ENCODE results near the gene ATP5PD. TPM values are rescaled to one million over a fixed set of nuclear protein-coding genes. Genes with fewer than 3 reads are reported as not detected.
"Not testable (repeated sequence)": the region's sequence is repeated elsewhere in the genome, so short reads cannot be mapped to it uniquely, and the experiment has no call there.

The ATP5PD gene
- total RNA-seq, 1 experiment from 2014 or later = 383 TPM

GRCh38 chr17:75073618-75074047 lies 26.9 kb upstream of the ATP5PD start:
- H3K4me1 Mint-ChIP-seq = peaks cover 12% of the 10 kb centered on the region
- H3K36me3 Mint-ChIP-seq = no peaks in the 10 kb centered on the region
- POLR2A ChIA-PET = interaction anchor here (0.7 to 1.0 kb wide), 2 partner anchors 22 to 40 kb away, joined by 3 read pairs; no protein-coding TSS in a partner anchor
- ATAC-seq = no peak
- DNase-seq (ENCODE audit: low spot score) = no peak
- CTCF ChIA-PET = interaction anchor here (0.7 to 2.1 kb wide), 7 partner anchors 9 to 98 kb away, joined by 3 to 7 read pairs (median 5); partner anchors contain the start of gene NT5C
- no peak overlapping the region for H3K27ac Mint-ChIP-seq
- peaks cover 6% of the 10 kb centered on the region; the same call in 1 of the 2 replicates for H3K27me3 Mint-ChIP-seq (ENCODE audit: low read depth)
- H3K4me3 Mint-ChIP-seq = no peak overlapping the region
- no peaks in the 10 kb centered on the region for H3K9me3 Mint-ChIP-seq
- no peak for TF ChIP-seq EMX1 (CRISPR knock-in tag; IDR thresholded peaks at IDR 0.05)
- no peak for TF ChIP-seq MYBL2 (CRISPR knock-in tag; IDR thresholded peaks at IDR 0.05)
- no peak for TF ChIP-seq MXD4 (CRISPR knock-in tag; IDR thresholded peaks at IDR 0.05; ENCODE audit: borderline replicate concordance)
- TF ChIP-seq ELF4 (CRISPR knock-in tag; IDR thresholded peaks at IDR 0.05; ENCODE audit: low read depth) = no peak
- no peak for TF ChIP-seq ZNF232 (CRISPR knock-in tag; IDR thresholded peaks at IDR 0.05)
- TF ChIP-seq NR2C2 (CRISPR knock-in tag; IDR thresholded peaks at IDR 0.05) = no peak
- no peak for TF ChIP-seq ZNF281 (CRISPR knock-in tag; IDR thresholded peaks at IDR 0.05)
- no peak for TF ChIP-seq ZNF425 (CRISPR knock-in tag; conservative IDR thresholded peaks at IDR 0.05)
- TF ChIP-seq JUN (CRISPR knock-in tag; IDR thresholded peaks at IDR 0.05) = no peak
- TF ChIP-seq TCF7 (CRISPR knock-in tag; IDR thresholded peaks at IDR 0.05; ENCODE audit: low read depth) = no peak
- TF ChIP-seq RELA (CRISPR knock-in tag; IDR thresholded peaks at IDR 0.05; ENCODE audit: borderline replicate concordance) = no peak

- not testable (repeated sequence) for ATAC-seq; H3K27ac Mint-ChIP-seq; H3K9me3 Mint-ChIP-seq; H3K36me3 Mint-ChIP-seq; H3K4me1 Mint-ChIP-seq; H3K4me3 Mint-ChIP-seq; H3K27me3 Mint-ChIP-seq (ENCODE audit: low read depth); DNase-seq (ENCODE audit: low spot score)
- ChIA-PET POLR2A (interaction anchor here (0.7 kb wide), 1 partner anchor 22 kb away, joined by 3 read pairs; no protein-coding TSS in a partner anchor), CTCF (interaction anchor here (0.9 to 2.1 kb wide), 4 partner anchors 8 to 58 kb away, joined by 4 to 7 read pairs (median 6); partner anchors contain the start of gene NT5C)
Measured at GRCh38 chr17:75072909-75073308, 26.1 kb upstream of the ATP5PD start.

GRCh38 chr17:75071478-75072271 lies 24.9 kb upstream of the ATP5PD start:
- ATAC-seq; H3K27me3 Mint-ChIP-seq (ENCODE audit: low read depth); H3K36me3 Mint-ChIP-seq; H3K4me3 Mint-ChIP-seq; DNase-seq (ENCODE audit: low spot score); POLR2A ChIA-PET; H3K9me3 Mint-ChIP-seq; H3K27ac Mint-ChIP-seq; H3K4me1 Mint-ChIP-seq: not testable (repeated sequence)
- CTCF ChIA-PET = interaction anchor here (0.6 to 1.1 kb wide), 3 partner anchors 12 to 937 kb away, joined by 3 read pairs; no protein-coding TSS in a partner anchor

GRCh38 chr17:75069783-75070182 lies 23.0 kb upstream of the ATP5PD start:
- Mint-ChIP-seq H3K9me3 (no peaks in the 10 kb centered on the region), H3K27ac (0 out of 2 replicates have a peak overlapping the region, but pooled peaks have one; percentile 49), H3K36me3 (peaks cover under 1% of the 10 kb centered on the region; the same call in 1 of the 2 replicates), H3K4me1 (no peaks in the 10 kb centered on the region), H3K27me3 (ENCODE audit: low read depth) (no peaks in the 10 kb centered on the region), H3K4me3 (no peak overlapping the region)
- no peak for ATAC-seq
- ChIA-PET CTCF (interaction anchor here (0.6 to 2.9 kb wide), 15 partner anchors 9 to 171 kb away, joined by 3 to 21 read pairs (median 3); partner anchors contain the start of genes ATP5PD, KCTD2, NT5C and SLC16A5), POLR2A (interaction anchor here (0.6 kb wide), 1 partner anchor 175 kb away, joined by 6 read pairs; no protein-coding TSS in a partner anchor)
- no peak for DNase-seq (ENCODE audit: low spot score)
- no peak for TF ChIP-seq JAZF1 (CRISPR knock-in tag; IDR thresholded peaks at IDR 0.05)
- no peak for TF ChIP-seq AR (CRISPR knock-in tag; IDR thresholded peaks at IDR 0.05)
- TF ChIP-seq TEAD4 (CRISPR knock-in tag; IDR thresholded peaks at IDR 0.05) = no peak
- no peak for TF ChIP-seq ZBTB21 (CRISPR knock-in tag; IDR thresholded peaks at IDR 0.05; ENCODE audit: borderline replicate concordance)
- TF ChIP-seq USF1 (CRISPR knock-in tag; IDR thresholded peaks at IDR 0.05) = no peak
- no peak for TF ChIP-seq ZNF121 (CRISPR knock-in tag; IDR thresholded peaks at IDR 0.05)
- no peak for TF ChIP-seq NR1H2 (CRISPR knock-in tag; IDR thresholded peaks at IDR 0.05)
- TF ChIP-seq MAX (CRISPR knock-in tag; IDR thresholded peaks at IDR 0.05) = no peak
- no peak for TF ChIP-seq NR2C2 (CRISPR knock-in tag; IDR thresholded peaks at IDR 0.05)
- TF ChIP-seq ZNF232 (CRISPR knock-in tag; IDR thresholded peaks at IDR 0.05) = no peak

All from WTC11 (cell line).